GM13977 (cell line): ENCODE measurements around the gene ELOF1.

Source experiments
- DNase-seq: peaks from one replicate; pipeline ENCODE4 v3.0.0; 2012; ENCODE audit warnings: low spot score
- in situ Hi-C: fragments of 300-500 bp; cut with MboI; formaldehyde crosslinking; loops from one replicate; pipeline ENCODE4 v1.12.0; 2022; ENCODE audit warnings: low sequenced_read_pairs, low pct_unique_long_range_greater_than_20kb, mixed read lengths, inconsistent platforms; ENCODE audit not compliant: unreplicated experiment
- TF ChIP-seq, protein P1 (sequence below): IDR thresholded peaks from 2 replicates; pipeline ENCODE4 v1.5.1; 2012; ENCODE audit warnings: mild to moderate bottlenecking, control low read depth; ENCODE audit not compliant: insufficient read depth; ENCODE audit errors: extremely low read depth, missing control alignments

The ELOF1 gene

DNA sequence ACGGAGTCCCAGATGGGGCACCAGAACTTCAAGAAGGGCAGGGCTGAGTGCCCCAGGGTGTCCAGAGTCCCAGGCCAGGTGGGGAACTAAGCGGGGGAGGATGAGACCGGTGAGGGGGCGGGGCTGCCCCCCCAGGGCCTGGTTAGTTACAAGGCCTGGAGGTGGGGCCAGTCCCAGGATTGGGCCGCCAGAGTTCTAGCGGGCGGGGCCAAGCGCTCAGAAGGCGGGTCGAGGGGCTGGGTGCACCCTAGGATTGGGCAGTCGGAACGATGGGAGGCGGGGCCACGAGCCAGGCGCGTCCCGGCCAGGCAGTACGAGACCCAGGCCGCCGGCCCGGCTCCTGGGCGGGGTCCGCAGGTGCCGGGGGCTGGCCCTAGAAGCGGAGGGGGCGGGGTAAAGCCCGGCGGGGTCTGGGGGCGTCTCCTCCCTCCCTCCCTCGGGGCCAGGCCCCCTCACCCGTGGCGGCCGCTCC lies 54.0 kb downstream of the ELOF1 start:
- in situ Hi-C loops, result no loop called here
- TF ChIP-seq, protein P1, sequence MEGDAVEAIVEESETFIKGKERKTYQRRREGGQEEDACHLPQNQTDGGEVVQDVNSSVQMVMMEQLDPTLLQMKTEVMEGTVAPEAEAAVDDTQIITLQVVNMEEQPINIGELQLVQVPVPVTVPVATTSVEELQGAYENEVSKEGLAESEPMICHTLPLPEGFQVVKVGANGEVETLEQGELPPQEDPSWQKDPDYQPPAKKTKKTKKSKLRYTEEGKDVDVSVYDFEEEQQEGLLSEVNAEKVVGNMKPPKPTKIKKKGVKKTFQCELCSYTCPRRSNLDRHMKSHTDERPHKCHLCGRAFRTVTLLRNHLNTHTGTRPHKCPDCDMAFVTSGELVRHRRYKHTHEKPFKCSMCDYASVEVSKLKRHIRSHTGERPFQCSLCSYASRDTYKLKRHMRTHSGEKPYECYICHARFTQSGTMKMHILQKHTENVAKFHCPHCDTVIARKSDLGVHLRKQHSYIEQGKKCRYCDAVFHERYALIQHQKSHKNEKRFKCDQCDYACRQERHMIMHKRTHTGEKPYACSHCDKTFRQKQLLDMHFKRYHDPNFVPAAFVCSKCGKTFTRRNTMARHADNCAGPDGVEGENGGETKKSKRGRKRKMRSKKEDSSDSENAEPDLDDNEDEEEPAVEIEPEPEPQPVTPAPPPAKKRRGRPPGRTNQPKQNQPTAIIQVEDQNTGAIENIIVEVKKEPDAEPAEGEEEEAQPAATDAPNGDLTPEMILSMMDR, result no peak
- DNase-seq, result peak; percentile 99

- TF ChIP-seq, protein P1, result no peak
- no peak for DNase-seq
- in situ Hi-C loops, result no loop called here
Measured at GRCh38 chr19:11504502-11505031, 54.5 kb downstream of the ELOF1 start.
